ENCODE measurements around the gene C12orf60. TPM values are rescaled to one million over a fixed set of nuclear protein-coding genes. Genes with fewer than 3 reads are reported as not detected.

The C12orf60 gene
- total RNA-seq, 2 donors from 2014 or later, result 2.4 to 5.1 TPM

DNA sequence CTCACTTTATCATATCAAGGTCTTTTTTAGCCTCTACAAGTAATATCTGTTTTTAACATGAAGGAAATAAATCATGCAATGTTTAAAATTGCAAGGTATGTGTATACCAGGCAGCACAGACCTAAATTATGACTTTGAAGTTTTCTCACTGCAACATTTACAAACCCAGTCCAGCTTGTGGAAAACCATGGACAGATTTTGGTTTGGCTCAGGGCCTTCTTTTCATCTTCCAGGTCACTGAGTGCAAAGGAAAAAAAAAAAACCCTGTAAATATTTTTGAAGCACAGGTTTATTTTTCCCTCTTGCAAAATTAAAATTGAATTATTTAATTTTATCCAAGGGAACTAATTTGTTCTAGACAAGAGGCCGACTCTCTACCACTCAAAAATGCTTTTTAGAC is 68.4 kb downstream of the C12orf60 start:
- Mint-ChIP-seq H3K4me1 (ENCODE audit: low read depth) (no peaks in the 10 kb centered on the region), H3K27me3 (ENCODE audit: low read depth) (no peaks in the 10 kb centered on the region), H3K27ac (no peak overlapping the region), H3K9me3 (peaks cover 0 to 5% of the 10 kb centered on the region in 2 donors), H3K4me3 (no peak overlapping the region), H3K36me3 (ENCODE audit: insufficient read depth in 2 of 2) (peaks cover 6 to 7% of the 10 kb centered on the region in 2 donors)
- ATAC-seq (replicated peaks in 1 of 2) (no peak), DNase-seq (no peak)

DNA sequence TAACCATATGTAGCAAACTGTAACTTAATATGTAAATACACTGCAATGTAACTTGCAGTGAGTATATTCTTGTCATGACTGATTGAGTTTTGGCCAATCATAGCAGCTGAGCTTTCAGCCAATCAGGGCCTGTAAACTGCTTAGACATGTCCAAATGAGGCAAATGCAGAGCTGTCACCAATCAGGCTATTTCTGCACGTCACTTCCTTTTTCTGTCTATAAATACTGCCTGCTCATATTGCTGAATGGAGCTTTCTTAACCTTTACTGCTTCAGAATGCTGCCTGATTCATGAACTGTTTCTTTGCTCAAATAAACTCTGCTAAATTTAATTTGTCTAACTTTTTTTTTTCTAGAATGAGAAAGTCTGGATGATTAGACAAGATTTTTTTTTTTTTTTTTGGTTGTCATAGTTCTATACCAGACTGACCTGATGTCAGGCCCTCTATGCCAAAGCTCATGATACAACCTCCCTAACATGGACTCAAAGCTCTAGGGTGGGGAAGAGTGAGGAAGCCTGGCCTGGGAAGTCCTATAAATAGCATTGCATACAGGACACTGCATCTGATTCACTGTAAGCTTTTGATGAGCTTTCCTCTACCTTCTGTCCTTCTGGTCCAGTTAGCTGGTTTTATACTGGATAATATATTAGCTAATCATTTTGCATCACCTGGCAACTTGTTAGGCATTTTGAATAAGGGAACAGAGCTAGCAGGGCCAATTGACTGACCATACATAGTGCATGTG is 70.1 kb downstream of the C12orf60 start:
- ATAC-seq (replicated peaks in 1 of 2), result no peak
- Mint-ChIP-seq H3K36me3 (ENCODE audit: insufficient read depth in 2 of 2) (no peaks in the 10 kb centered on the region), H3K27me3 (ENCODE audit: low read depth) (no peaks in the 10 kb centered on the region)

More for the DNA sequence above, 70.1 kb downstream of the C12orf60 start:
- Mint-ChIP-seq H3K4me3 (no peak overlapping the region), H3K4me1 (ENCODE audit: low read depth) (no peaks in the 10 kb centered on the region), H3K27ac (no peak overlapping the region), H3K9me3 (no peaks in the 10 kb centered on the region)
- DNase-seq, result no peak

Other genes with a start within 250 kb of the C12orf60 start
- gene PLBD1, start 235.8 kb upstream of the C12orf60 start, total RNA-seq, result not detected
- gene GUCY2C, start 107.1 kb upstream of the C12orf60 start, total RNA-seq, result not detected
- 100 to 1,000 TPM; 104 to 111 TPM for gene WBP11, start 192 bp upstream of the C12orf60 start, total RNA-seq
- not detected for gene SMCO3, start 10.5 kb downstream of the C12orf60 start, total RNA-seq
- gene ART4, start 39.9 kb downstream of the C12orf60 start, total RNA-seq, result not detected
- under 1 TPM in 1 of 2 donors, not detected in 1; 0.67 TPM for gene MGP, start 82.2 kb downstream of the C12orf60 start, total RNA-seq
- 1 to 10 TPM; 3.8 to 4.0 TPM for gene ERP27, start 134.9 kb downstream of the C12orf60 start, total RNA-seq
- gene ARHGDIB, start 157.9 kb downstream of the C12orf60 start, total RNA-seq, result 100 to 1,000 TPM; 402 to 450 TPM
- not detected for gene PDE6H, start 169.4 kb downstream of the C12orf60 start, total RNA-seq